Measurements from ENCODE around the gene JCHAIN. TPM values are rescaled to one million over a fixed set of nuclear protein-coding genes. Genes with fewer than 3 reads are reported as not detected.
"Not testable (repeated sequence)": the region's sequence is repeated elsewhere in the genome, so short reads cannot be mapped to it uniquely, and the experiment has no call there.

JCHAIN gene
- total RNA-seq, 1 donor from 2014 or later = not detected

DNA sequence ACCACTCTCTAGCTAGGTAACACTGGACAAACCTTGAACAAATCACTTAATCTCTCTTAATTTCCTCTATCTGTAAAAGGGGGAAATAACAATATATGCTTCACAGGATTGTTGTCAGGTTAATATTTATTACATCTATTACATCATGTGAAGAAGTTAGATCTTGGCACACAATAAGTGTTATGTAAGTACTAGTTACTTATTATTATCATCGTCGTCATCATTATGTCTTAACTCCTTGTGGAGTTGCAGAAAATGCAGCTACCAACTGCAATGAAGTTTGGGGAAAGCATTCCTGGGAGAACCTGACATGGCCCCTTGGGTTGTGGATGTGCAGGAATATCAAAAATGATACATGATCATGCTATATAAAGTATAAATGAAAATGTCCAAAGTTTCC is 4.8 kb upstream of the JCHAIN start:
- no peaks in the 10 kb centered on the region for H3K36me3 ChIP-seq
- Mint-ChIP-seq H3K4me1 (no peaks in the 10 kb centered on the region), H3K27ac (no peak overlapping the region), H3K4me3 (no peak overlapping the region), H3K9me3 (no peaks in the 10 kb centered on the region), H3K27me3 (ENCODE audit: insufficient read depth, low read depth) (no peaks in the 10 kb centered on the region), H3K36me3 (no peaks in the 10 kb centered on the region)
- H3K4me1 ChIP-seq = no peaks in the 10 kb centered on the region
- no peak overlapping the region for H3K27ac ChIP-seq
- H3K27me3 ChIP-seq = no peaks in the 10 kb centered on the region
- H2AFZ ChIP-seq (replicated peaks) = no peak overlapping the region
- H3F3A ChIP-seq (ENCODE audit: low read depth) = no peaks in the 10 kb centered on the region
- H3K4me2 ChIP-seq = no peak overlapping the region
- TF ChIP-seq EZH2 (IDR thresholded peaks at IDR 0.05) (no peak), EZH2phosphoT487 (IDR thresholded peaks at IDR 0.05) (no peak)
- TF ChIP-seq, protein P1, sequence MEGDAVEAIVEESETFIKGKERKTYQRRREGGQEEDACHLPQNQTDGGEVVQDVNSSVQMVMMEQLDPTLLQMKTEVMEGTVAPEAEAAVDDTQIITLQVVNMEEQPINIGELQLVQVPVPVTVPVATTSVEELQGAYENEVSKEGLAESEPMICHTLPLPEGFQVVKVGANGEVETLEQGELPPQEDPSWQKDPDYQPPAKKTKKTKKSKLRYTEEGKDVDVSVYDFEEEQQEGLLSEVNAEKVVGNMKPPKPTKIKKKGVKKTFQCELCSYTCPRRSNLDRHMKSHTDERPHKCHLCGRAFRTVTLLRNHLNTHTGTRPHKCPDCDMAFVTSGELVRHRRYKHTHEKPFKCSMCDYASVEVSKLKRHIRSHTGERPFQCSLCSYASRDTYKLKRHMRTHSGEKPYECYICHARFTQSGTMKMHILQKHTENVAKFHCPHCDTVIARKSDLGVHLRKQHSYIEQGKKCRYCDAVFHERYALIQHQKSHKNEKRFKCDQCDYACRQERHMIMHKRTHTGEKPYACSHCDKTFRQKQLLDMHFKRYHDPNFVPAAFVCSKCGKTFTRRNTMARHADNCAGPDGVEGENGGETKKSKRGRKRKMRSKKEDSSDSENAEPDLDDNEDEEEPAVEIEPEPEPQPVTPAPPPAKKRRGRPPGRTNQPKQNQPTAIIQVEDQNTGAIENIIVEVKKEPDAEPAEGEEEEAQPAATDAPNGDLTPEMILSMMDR (IDR thresholded peaks at IDR 0.05) = no peak
- no peaks in the 10 kb centered on the region for H3K79me2 ChIP-seq (ENCODE audit: low read depth)
- H3K9me3 ChIP-seq (ENCODE audit: low read depth) = no peaks in the 10 kb centered on the region
- no peak overlapping the region for H3K4me3 ChIP-seq
- H3K9ac ChIP-seq = no peak overlapping the region
- H4K20me1 ChIP-seq (ENCODE audit: low read depth) = no peaks in the 10 kb centered on the region
- no peak for DNase-seq (ENCODE audit: low spot score)

DNA sequence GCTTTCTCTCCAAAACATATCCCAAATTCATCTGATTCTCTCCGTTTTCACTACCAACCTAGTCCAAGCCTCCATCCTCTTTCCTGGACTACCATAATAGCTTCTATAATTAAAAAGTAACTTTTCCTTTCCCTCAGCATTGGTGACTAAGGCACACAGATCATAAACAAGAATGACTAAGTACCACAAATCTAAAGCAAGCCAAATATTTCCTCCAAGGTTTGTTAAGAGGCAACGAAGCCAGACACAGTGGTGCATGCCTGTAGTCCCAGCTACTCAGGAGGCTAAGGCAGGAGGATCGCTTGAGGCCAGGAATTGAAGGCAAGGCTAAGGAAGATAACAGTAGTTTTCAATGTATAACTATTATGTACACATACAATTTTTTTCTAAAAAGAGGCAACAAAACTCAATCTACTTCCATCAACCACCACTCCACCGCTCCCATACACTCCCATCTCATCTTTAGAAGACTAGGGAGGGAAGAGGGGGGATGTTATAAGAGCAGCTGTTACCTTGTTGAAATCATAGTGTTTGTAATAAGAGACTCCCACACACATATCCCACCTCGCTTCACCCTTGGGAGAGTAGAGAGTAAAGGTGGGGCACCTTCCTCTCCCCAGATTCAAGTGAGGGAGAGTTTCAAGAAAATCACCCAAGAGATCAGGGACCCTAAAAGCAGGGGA is 4.2 kb upstream of the JCHAIN start:
- Histone ChIP-seq H2AFZ (replicated peaks) (no peak overlapping the region), H3K4me1 (no peaks in the 10 kb centered on the region), H4K20me1 (ENCODE audit: low read depth) (no peaks in the 10 kb centered on the region)

DNA sequence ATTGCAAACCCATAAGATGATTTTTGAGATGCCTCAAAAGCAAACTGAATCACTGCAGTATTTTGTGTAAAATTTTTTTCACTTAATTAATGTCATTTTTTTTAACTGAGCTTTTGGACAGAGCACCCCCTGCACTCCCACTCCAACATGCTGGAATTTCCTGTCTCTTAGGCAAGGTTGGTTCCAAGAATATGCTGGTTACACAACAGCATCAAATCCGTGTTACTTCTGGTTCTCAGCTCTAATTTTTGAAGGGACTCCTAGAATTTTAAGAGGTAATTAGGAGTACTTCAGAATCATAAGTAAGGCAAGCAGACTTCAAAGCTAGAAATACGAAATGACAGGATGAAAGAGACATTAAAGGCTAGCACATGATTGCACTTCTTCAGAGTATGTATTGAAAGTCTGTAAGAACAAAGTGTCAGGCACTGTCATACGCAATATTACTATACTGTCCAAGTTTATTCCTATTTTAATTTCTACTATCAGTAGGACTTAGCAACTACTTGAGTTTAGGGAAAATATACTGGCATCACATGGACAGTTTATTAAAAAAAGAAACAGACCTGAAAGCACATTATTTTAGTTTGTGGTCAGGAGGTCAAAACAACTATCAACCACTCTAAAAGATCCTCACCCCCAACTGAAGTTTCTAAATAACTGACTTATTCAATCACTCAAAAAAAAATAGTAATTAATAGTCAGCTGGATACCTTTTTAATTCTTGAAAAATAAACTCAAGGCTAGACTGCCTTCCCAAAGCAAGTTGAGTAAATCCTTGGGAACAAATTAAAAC is 1.6 kb upstream of the JCHAIN start:
- H3K4me1 ChIP-seq = no peaks in the 10 kb centered on the region
- H3K36me3 ChIP-seq = no peaks in the 10 kb centered on the region
- no peak overlapping the region for H3K27ac ChIP-seq
- Mint-ChIP-seq H3K36me3 (no peaks in the 10 kb centered on the region), H3K9me3 (no peaks in the 10 kb centered on the region), H3K4me1 (no peaks in the 10 kb centered on the region), H3K27me3 (ENCODE audit: insufficient read depth, low read depth) (no peaks in the 10 kb centered on the region), H3K4me3 (no peak overlapping the region), H3K27ac (no peak overlapping the region)
- H3K79me2 ChIP-seq (ENCODE audit: low read depth) = no peaks in the 10 kb centered on the region
- no peak for TF ChIP-seq EZH2 (IDR thresholded peaks at IDR 0.05)
- TF ChIP-seq, protein P1 (IDR thresholded peaks at IDR 0.05) = no peak
- no peak for TF ChIP-seq EZH2phosphoT487 (IDR thresholded peaks at IDR 0.05)
- no peaks in the 10 kb centered on the region for H4K20me1 ChIP-seq (ENCODE audit: low read depth)
- no peaks in the 10 kb centered on the region for H3F3A ChIP-seq (ENCODE audit: low read depth)
- no peak overlapping the region for H3K4me3 ChIP-seq
- H3K27me3 ChIP-seq = no peaks in the 10 kb centered on the region
- H3K9me3 ChIP-seq (ENCODE audit: low read depth) = no peaks in the 10 kb centered on the region
- no peak for DNase-seq (ENCODE audit: low spot score)
- no peak overlapping the region for H2AFZ ChIP-seq (replicated peaks)
- no peak overlapping the region for H3K4me2 ChIP-seq
- H3K9ac ChIP-seq = no peak overlapping the region

More for the DNA sequence above, 4.2 kb upstream of the JCHAIN start:
- Histone ChIP-seq H3K4me3 (no peak overlapping the region), H3K9ac (no peak overlapping the region), H3K27me3 (no peaks in the 10 kb centered on the region), H3F3A (ENCODE audit: low read depth) (no peaks in the 10 kb centered on the region), H3K79me2 (ENCODE audit: low read depth) (no peaks in the 10 kb centered on the region), H3K4me2 (no peak overlapping the region), H3K9me3 (ENCODE audit: low read depth) (no peaks in the 10 kb centered on the region), H3K36me3 (no peaks in the 10 kb centered on the region), H3K27ac (no peak overlapping the region)
- H3K4me3 Mint-ChIP-seq = no peak overlapping the region
- TF ChIP-seq EZH2 (IDR thresholded peaks at IDR 0.05) (no peak), EZH2phosphoT487 (IDR thresholded peaks at IDR 0.05) (no peak)
- TF ChIP-seq, protein P1 (IDR thresholded peaks at IDR 0.05) = no peak
- no peak overlapping the region for H3K27ac Mint-ChIP-seq
- no peaks in the 10 kb centered on the region for H3K4me1 Mint-ChIP-seq
- H3K36me3 Mint-ChIP-seq = no peaks in the 10 kb centered on the region
- no peaks in the 10 kb centered on the region for H3K27me3 Mint-ChIP-seq (ENCODE audit: insufficient read depth, low read depth)
- no peak for DNase-seq (ENCODE audit: low spot score)
- no peaks in the 10 kb centered on the region for H3K9me3 Mint-ChIP-seq

DNA sequence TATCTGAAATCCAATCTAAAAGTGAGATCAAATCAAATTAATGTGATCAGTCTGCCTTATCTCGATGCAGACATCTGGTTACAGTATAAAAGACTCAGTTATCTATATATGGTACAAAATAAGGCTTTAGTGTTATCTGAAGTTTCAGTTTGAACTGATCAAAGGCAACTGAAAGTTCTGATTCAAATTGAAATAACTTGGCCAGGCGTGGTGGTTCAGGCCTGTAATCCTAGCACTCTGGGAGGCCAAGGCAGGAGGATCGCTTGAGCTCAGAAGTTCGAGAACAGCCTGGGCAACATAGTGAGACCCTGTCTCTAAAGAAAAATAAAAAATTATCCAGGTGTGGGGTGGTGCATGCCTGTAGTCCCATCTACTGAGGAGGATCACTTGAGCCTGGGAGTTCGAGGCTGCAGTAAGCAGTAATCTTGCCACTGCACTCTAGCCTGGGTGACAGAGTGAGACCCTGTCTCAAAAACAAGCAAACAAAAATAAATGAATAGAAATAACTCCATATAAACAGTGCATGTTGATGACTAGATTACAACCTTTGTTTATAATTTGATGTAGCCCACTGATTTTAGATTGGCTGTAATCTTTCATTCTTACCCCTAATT is 4.9 kb downstream of the JCHAIN start:
- not testable (repeated sequence) for H3K27ac ChIP-seq; H3K9me3 ChIP-seq (ENCODE audit: low read depth)

More for the DNA sequence above, 4.9 kb downstream of the JCHAIN start:
- not testable (repeated sequence) for H3K4me1 ChIP-seq; DNase-seq (ENCODE audit: low spot score); H3K27ac Mint-ChIP-seq; H3K79me2 ChIP-seq (ENCODE audit: low read depth); H3K4me3 Mint-ChIP-seq; H3K9ac ChIP-seq; H3K9me3 Mint-ChIP-seq; H4K20me1 ChIP-seq (ENCODE audit: low read depth); H3K4me2 ChIP-seq; H3K36me3 Mint-ChIP-seq; H3K4me1 Mint-ChIP-seq; H3K27me3 ChIP-seq; H3K4me3 ChIP-seq; H3K27me3 Mint-ChIP-seq (ENCODE audit: insufficient read depth, low read depth); H2AFZ ChIP-seq (replicated peaks); H3F3A ChIP-seq (ENCODE audit: low read depth); H3K36me3 ChIP-seq

Data from neural progenitor cell (in vitro differentiated cells).